K562 (cell line): ENCODE results near the gene POU2F3. TPM values are rescaled to one million over a fixed set of nuclear protein-coding genes. Genes with fewer than 3 reads are reported as not detected.

Experiments used
- ATAC-seq: fragments of 200-7000 bp; cut with Tn5 transposase; 3 replicates; pipeline ENCODE4 v1.9.1; 2020; ENCODE audit warnings: moderate library complexity
- BruUV-seq: library from RNA; stranded (reverse); fragments of 400-500 nt; replicated peaks from 2 replicates; lab custom pipeline; 2021; lab: Mats Ljungman, UMichigan
- CTCF ChIA-PET: fragments of 300-600 bp; formaldehyde crosslinking; extraction: SDS; loops from one replicate; lab custom pipeline; 2021; ENCODE audit warnings: low intra/inter-chr PET ratio; lab: Yijun Ruan, JAX
- POLR2A ChIA-PET: fragments of 300-600, 350-650 bp; sonication (Branson Sonifier 250); formaldehyde crosslinking; extraction: SDS; loops from one replicate; lab custom pipeline; 2021; ENCODE audit warnings: antibody characterized with exemption, inconsistent platforms; lab: Yijun Ruan, JAX
- DNase-seq, 4 experiments: peaks; one replicate each; pipeline versions ENCODE4 v3.0.0 to v3.0.0-alpha.2; 2011 to 2018; ENCODE audit warnings: low spot score in 3 of 4, mixed read lengths in 3 of 4; ENCODE audit errors: extremely low read depth in 1 of 4
- FAIRE-seq: peaks from 2 replicates; lab custom pipeline; 2011; peaks lifted over from hg19 to GRCh38; lab: Jason Lieb, UNC
- H2AFZ ChIP-seq: 2 replicates; pipeline ENCODE4 v1.6.0; 2011; ENCODE audit warnings: low read depth, low read length, control low read depth, inconsistent platforms
- H3K27ac ChIP-seq: fragments of 200-600 bp; 3 replicates; pipeline ENCODE4 v1.8.0; 2011; ENCODE audit warnings: low read depth, mild to moderate bottlenecking, control low read depth, inconsistent platforms, low read length, moderate library complexity, mixed read lengths; ENCODE audit errors: extremely low read depth
- H3K27me3 ChIP-seq, 2 experiments: fragments of 300-600 bp in 1 of 2; 2 replicates in 1 of 2; 3 replicates in 1 of 2; pipeline versions ENCODE4 v1.6.0 to v1.8.0; 2011; ENCODE audit warnings: inconsistent platforms in 2 of 2, low read length in 2 of 2, mild to moderate bottlenecking in 1 of 2, mixed read lengths in 1 of 2, moderate library complexity in 1 of 2; ENCODE audit not compliant: control insufficient read depth in 2 of 2, insufficient read depth in 2 of 2
- H3K36me3 ChIP-seq: fragments of 300-600 bp; 3 replicates; pipeline ENCODE4 v1.8.0; 2011; ENCODE audit warnings: mild to moderate bottlenecking, low read length, inconsistent platforms; ENCODE audit not compliant: control insufficient read depth, insufficient read depth
- H3K4me1 ChIP-seq, 2 experiments: fragments of 200-600 bp in 1 of 2; replicated peaks in 1 of 2; 2 replicates in 1 of 2; 3 replicates in 1 of 2; pipeline versions ENCODE4 v1.5.1 to v1.8.0; 2011; ENCODE audit warnings: inconsistent platforms in 2 of 2, low read length in 2 of 2, mild to moderate bottlenecking in 1 of 2, mixed read lengths in 1 of 2, moderate library complexity in 1 of 2; ENCODE audit not compliant: control insufficient read depth in 2 of 2, insufficient read depth in 2 of 2
- H3K4me2 ChIP-seq: 2 replicates; pipeline ENCODE4 v1.6.1; 2011; ENCODE audit warnings: low read length, control low read depth, inconsistent platforms, mixed read lengths; ENCODE audit not compliant: insufficient read depth
- H3K4me3 ChIP-seq: fragments of 200-600 bp; sonication (generic), shearing (Covaris generic); 2 replicates; pipeline ENCODE4 v1.5.1; 2016; ENCODE audit warnings: control low read depth, inconsistent platforms
- H3K79me2 ChIP-seq: fragments of 200-600 bp; 3 replicates; pipeline ENCODE4 v1.8.0; 2011; ENCODE audit warnings: low read length, inconsistent platforms; ENCODE audit not compliant: control insufficient read depth, insufficient read depth
- H3K9ac ChIP-seq, 2 experiments: 2 replicates each; pipeline versions ENCODE4 v1.6.0 to v1.6.1; 2011; ENCODE audit warnings: low read depth in 2 of 2, low read length in 2 of 2, control low read depth in 1 of 2, inconsistent platforms in 1 of 2, mild to moderate bottlenecking in 1 of 2, mixed read lengths in 1 of 2; ENCODE audit not compliant: insufficient read depth in 1 of 2
- H3K9me1 ChIP-seq: one replicate; pipeline ENCODE4 v1.6.0; 2011; ENCODE audit warnings: inconsistent platforms, mild to moderate bottlenecking, low read length, moderate library complexity; ENCODE audit not compliant: control insufficient read depth, insufficient read depth
- H3K9me3 ChIP-seq: replicated peaks from 2 replicates; pipeline ENCODE4 v1.5.1; 2011; ENCODE audit warnings: low read depth, low read length, inconsistent platforms; ENCODE audit not compliant: control insufficient read depth, insufficient read depth
- H4K20me1 ChIP-seq: replicated peaks from 2 replicates; pipeline ENCODE4 v1.6.1; 2011; ENCODE audit warnings: low read length, inconsistent platforms, mixed read lengths; ENCODE audit not compliant: control insufficient read depth, insufficient read depth
- CHD4 ChIP-seq: fragments of 200-600 bp; sonication (generic); IDR thresholded peaks from 3 replicates; pipeline ENCODE4 v1.6.1; 2012; ENCODE audit warnings: low read depth, mild to moderate bottlenecking, mixed read lengths, low read length, inconsistent platforms; ENCODE audit not compliant: insufficient read depth, insufficient replicate concordance, poor library complexity, severe bottlenecking
- FOXM1 ChIP-seq, 2 experiments: fragments of 450-650 bp in 1 of 2; sonication (generic) in 1 of 2; formaldehyde crosslinking in 1 of 2; IDR thresholded peaks; 2 replicates each; pipeline versions ENCODE4 v1.6.1 to v1.9.0; 2017 to 2022; ENCODE audit warnings: low read depth in 2 of 2, mild to moderate bottlenecking in 2 of 2, missing genetic modification reagents in 1 of 2, moderate library complexity in 1 of 2
- FOXP1 ChIP-seq: sonication (generic); formaldehyde crosslinking; IDR thresholded peaks from 2 replicates; pipeline ENCODE4 v1.8.0; 2022; ENCODE audit warnings: mild to moderate bottlenecking, missing genetic modification reagents
- FUS ChIP-seq: fragments of 200-400 bp; formaldehyde crosslinking; optimal IDR thresholded peaks from 2 replicates; pipeline ENCODE3; 2017; ENCODE audit warnings: low read depth, low read length
- GTF3C2 ChIP-seq: IDR thresholded peaks from 3 replicates; pipeline ENCODE4 v1.6.1; 2011; ENCODE audit warnings: borderline replicate concordance, mild to moderate bottlenecking, moderate library complexity; ENCODE audit not compliant: insufficient read length; ENCODE audit errors: extremely low read depth
- SMAD3 ChIP-seq: fragments of 450-650 bp; formaldehyde crosslinking; conservative IDR thresholded peaks from 2 replicates; pipeline ENCODE4 v1.4.0; 2020; ENCODE audit warnings: mild to moderate bottlenecking
- STAT5B ChIP-seq: fragments of 250-450 bp; sonication (Bioruptor Pico); IDR thresholded peaks from 2 replicates; pipeline ENCODE4 v1.8.0; 2021; ENCODE audit warnings: mild to moderate bottlenecking, inconsistent platforms
- ZNF174 ChIP-seq: fragments of 250-450 bp; sonication (Bioruptor Pico); IDR thresholded peaks from 2 replicates; pipeline ENCODE4 v1.4.0; 2020; ENCODE audit warnings: mild to moderate bottlenecking
- ZNF197 ChIP-seq: fragments of 200-800 bp; sonication (Bioruptor generic); IDR thresholded peaks from 2 replicates; pipeline ENCODE4 v1.6.1; 2016; ENCODE audit warnings: low read depth, missing genetic modification characterization, missing compliant biosample characterization
- ZNF232 ChIP-seq: sonication (generic); formaldehyde crosslinking; IDR thresholded peaks from 2 replicates; pipeline ENCODE4 v1.8.0; 2022; ENCODE audit warnings: mild to moderate bottlenecking, missing genetic modification reagents
- WGBS: fragments of 100-300 bp; shearing (Covaris generic); methylation state at CpG from one replicate; pipeline ENCODE4 v1.1.6; 2016; ENCODE audit warnings: low coverage, mixed read lengths; ENCODE audit not compliant: insufficient coverage; ENCODE audit errors: missing lambda C conversion rate; 5-methylcytosine and 5-hydroxymethylcytosine counted together
- in situ Hi-C: fragments of 300-500 bp; cut with MboI; formaldehyde crosslinking; loops from 4 replicates; pipeline ENCODE4 v1.15.0; 2018; ENCODE audit warnings: inconsistent platforms, mixed read lengths
- intact Hi-C: fragments of 100-400 bp; cut with micrococcal nuclease; formaldehyde crosslinking; loops from 2 replicates; pipeline ENCODE4 v1.14.2; 2022
- polyA plus RNA-seq, 8 experiments: library from polyadenylated mRNA; depleted of rRNA in 4 of 8; stranded (reverse) in 5 of 8; unstranded in 3 of 8; fragments of >200 nt; fragmentation: Nextera tagmentation in 2 of 8; fragmentation: Illumina TruSeq in 1 of 8; extraction: Ambion mirVana in 2 of 8; extraction: Trizol in 1 of 8; gene quantifications; 2 replicates each; pipeline versions ENCODE4 v1.2.1 to v1.2.3, GENCODE V29; 2011 to 2014; ENCODE audit warnings: inconsistent platforms in 1 of 8, missing spikeins in 1 of 8
- total RNA-seq, 7 experiments: library from RNA; depleted of rRNA in 6 of 7; stranded (reverse); fragments of >200 nt in 6 of 7; fragmentation: Illumina TruSeq in 2 of 7; extraction: Trizol in 2 of 7; gene quantifications; 2 replicates each; pipeline versions ENCODE4 v1.2.1 to v1.2.3, GENCODE V29; 2011 to 2021; ENCODE audit warnings: low replicate concordance in 1 of 7
- TF ChIP-seq, protein P1 (sequence below): sonication (generic); formaldehyde crosslinking; IDR thresholded peaks from 2 replicates; pipeline ENCODE4 v1.8.0; 2023; ENCODE audit warnings: missing genetic modification reagents, mild to moderate bottlenecking, borderline replicate concordance
- TF ChIP-seq, protein P2 (sequence below): fragments of 250-450 bp; sonication (Bioruptor Pico); IDR thresholded peaks from 2 replicates; pipeline ENCODE4 v1.4.0; 2020; ENCODE audit warnings: mild to moderate bottlenecking, moderate library complexity

Gene POU2F3
- total and polyA plus RNA-seq, 9 of the 15 experiments (the other 6 are each of a cell fraction or from before 2014, with no cell fraction given), result not detected

DNA sequence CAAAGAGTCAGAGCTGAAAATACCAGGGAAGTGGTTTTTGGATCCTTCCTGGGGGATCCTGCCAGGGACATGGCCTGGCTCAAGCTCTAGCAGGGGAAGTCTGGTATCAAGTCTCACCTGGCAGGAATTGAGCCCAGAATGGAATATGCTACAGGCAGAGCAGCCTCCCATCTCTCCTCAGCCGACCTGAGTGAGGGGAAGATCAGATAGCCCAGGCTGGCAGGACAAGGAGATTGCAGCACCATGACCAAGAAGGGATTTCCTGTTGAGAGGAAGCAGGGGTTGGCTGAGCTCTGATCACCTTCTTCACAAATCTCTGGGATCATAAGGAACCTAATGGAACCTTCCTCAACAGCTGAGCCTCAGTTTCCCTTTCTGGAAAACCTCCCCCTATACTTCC is 16.1 kb upstream of the POU2F3 start:
- H3K36me3 ChIP-seq, result no peaks in the 10 kb centered on the region
- in situ Hi-C loops, result no loop called here
- no peak for ATAC-seq
- TF ChIP-seq FOXP1 (CRISPR knock-in tag), result no peak
- TF ChIP-seq STAT5B (CRISPR knock-in tag), result no peak
- TF ChIP-seq ZNF232 (CRISPR knock-in tag), result no peak
- no peak for TF ChIP-seq ZNF197 (CRISPR knock-in tag)
- TF ChIP-seq SMAD3, result no peak
- TF ChIP-seq, protein P1, sequence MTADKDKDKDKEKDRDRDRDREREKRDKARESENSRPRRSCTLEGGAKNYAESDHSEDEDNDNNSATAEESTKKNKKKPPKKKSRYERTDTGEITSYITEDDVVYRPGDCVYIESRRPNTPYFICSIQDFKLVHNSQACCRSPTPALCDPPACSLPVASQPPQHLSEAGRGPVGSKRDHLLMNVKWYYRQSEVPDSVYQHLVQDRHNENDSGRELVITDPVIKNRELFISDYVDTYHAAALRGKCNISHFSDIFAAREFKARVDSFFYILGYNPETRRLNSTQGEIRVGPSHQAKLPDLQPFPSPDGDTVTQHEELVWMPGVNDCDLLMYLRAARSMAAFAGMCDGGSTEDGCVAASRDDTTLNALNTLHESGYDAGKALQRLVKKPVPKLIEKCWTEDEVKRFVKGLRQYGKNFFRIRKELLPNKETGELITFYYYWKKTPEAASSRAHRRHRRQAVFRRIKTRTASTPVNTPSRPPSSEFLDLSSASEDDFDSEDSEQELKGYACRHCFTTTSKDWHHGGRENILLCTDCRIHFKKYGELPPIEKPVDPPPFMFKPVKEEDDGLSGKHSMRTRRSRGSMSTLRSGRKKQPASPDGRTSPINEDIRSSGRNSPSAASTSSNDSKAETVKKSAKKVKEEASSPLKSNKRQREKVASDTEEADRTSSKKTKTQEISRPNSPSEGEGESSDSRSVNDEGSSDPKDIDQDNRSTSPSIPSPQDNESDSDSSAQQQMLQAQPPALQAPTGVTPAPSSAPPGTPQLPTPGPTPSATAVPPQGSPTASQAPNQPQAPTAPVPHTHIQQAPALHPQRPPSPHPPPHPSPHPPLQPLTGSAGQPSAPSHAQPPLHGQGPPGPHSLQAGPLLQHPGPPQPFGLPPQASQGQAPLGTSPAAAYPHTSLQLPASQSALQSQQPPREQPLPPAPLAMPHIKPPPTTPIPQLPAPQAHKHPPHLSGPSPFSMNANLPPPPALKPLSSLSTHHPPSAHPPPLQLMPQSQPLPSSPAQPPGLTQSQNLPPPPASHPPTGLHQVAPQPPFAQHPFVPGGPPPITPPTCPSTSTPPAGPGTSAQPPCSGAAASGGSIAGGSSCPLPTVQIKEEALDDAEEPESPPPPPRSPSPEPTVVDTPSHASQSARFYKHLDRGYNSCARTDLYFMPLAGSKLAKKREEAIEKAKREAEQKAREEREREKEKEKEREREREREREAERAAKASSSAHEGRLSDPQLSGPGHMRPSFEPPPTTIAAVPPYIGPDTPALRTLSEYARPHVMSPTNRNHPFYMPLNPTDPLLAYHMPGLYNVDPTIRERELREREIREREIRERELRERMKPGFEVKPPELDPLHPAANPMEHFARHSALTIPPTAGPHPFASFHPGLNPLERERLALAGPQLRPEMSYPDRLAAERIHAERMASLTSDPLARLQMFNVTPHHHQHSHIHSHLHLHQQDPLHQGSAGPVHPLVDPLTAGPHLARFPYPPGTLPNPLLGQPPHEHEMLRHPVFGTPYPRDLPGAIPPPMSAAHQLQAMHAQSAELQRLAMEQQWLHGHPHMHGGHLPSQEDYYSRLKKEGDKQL, result no peak
- TF ChIP-seq ZNF174, result no peak
- TF ChIP-seq, protein P2, sequence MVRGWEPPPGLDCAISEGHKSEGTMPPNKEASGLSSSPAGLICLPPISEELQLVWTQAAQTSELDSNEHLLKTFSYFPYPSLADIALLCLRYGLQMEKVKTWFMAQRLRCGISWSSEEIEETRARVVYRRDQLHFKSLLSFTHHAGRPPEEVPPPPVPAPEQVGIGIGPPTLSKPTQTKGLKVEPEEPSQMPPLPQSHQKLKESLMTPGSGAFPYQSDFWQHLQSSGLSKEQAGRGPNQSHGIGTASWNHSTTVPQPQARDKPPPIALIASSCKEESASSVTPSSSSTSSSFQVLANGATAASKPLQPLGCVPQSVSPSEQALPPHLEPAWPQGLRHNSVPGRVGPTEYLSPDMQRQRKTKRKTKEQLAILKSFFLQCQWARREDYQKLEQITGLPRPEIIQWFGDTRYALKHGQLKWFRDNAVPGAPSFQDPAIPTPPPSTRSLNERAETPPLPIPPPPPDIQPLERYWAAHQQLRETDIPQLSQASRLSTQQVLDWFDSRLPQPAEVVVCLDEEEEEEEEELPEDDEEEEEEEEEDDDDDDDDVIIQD, result no peak
- no peak for TF ChIP-seq FOXM1 (IDR thresholded peaks at IDR 0.05; ENCODE audit: low read depth)
- no peak for TF ChIP-seq FOXM1 (CRISPR knock-in tag; IDR thresholded peaks at IDR 0.05; ENCODE audit: low read depth)
- no peak for TF ChIP-seq GTF3C2
- no peak for TF ChIP-seq CHD4
- no peak for TF ChIP-seq FUS

More for the DNA sequence above, 16.1 kb upstream of the POU2F3 start:
- no peak for FAIRE-seq
- Histone ChIP-seq H3K27ac (no peak overlapping the region), H3K9ac (no peak overlapping the region), H3K79me2 (no peaks in the 10 kb centered on the region), H3K9me1 (peaks cover 3% of the 10 kb centered on the region), H3K4me3 (no peak overlapping the region), H2AFZ (no peak overlapping the region), H3K9me3 (no peaks in the 10 kb centered on the region), H3K4me1 (peaks cover 0 to 9% of the 10 kb centered on the region in 2 experiments; a peak in 1 of 5 replicates), H3K4me2 (no peak overlapping the region), H3K27me3 (no peaks in the 10 kb centered on the region; a peak in 1 of 5 replicates), H4K20me1 (0 out of 2 replicates have a peak, but pooled peaks cover 25% of the 10 kb centered on the region)
- no peak for DNase-seq
- POLR2A ChIA-PET, result interaction anchor here (0.7 to 1.1 kb wide), 4 partner anchors 10 to 173 kb away, joined by 3 to 6 read pairs (median 3); no protein-coding TSS in a partner anchor
- BruUV-seq, result no TSS peak
- intact Hi-C loops, result no loop called here
- CTCF ChIA-PET, result no interaction called here
- 11% methylated on average over 1 of the region's 1 CpG for WGBS
